B cell (primary cell): ENCODE results near the gene CMTM3.

Experiments used
- EZH2 ChIP-seq: IDR thresholded peaks from 2 replicates; pipeline ENCODE4 v1.6.1; 2012; ENCODE audit warnings: borderline replicate concordance, low read depth, mild to moderate bottlenecking, moderate library complexity, low read length; ENCODE audit not compliant: insufficient read depth, poor library complexity, severe bottlenecking
- TF ChIP-seq, protein P1 (sequence below): fragments of 200-600 bp; IDR thresholded peaks from one replicate; pipeline ENCODE4 v1.8.0; 2022; ENCODE audit warnings: antibody characterized with exemption, mild to moderate bottlenecking

- TF ChIP-seq, protein P1, sequence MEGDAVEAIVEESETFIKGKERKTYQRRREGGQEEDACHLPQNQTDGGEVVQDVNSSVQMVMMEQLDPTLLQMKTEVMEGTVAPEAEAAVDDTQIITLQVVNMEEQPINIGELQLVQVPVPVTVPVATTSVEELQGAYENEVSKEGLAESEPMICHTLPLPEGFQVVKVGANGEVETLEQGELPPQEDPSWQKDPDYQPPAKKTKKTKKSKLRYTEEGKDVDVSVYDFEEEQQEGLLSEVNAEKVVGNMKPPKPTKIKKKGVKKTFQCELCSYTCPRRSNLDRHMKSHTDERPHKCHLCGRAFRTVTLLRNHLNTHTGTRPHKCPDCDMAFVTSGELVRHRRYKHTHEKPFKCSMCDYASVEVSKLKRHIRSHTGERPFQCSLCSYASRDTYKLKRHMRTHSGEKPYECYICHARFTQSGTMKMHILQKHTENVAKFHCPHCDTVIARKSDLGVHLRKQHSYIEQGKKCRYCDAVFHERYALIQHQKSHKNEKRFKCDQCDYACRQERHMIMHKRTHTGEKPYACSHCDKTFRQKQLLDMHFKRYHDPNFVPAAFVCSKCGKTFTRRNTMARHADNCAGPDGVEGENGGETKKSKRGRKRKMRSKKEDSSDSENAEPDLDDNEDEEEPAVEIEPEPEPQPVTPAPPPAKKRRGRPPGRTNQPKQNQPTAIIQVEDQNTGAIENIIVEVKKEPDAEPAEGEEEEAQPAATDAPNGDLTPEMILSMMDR = no peak
- TF ChIP-seq EZH2 = no peak
Observed at GRCh38 chr16:66660422-66661209, 56.1 kb downstream of the CMTM3 start.
